Measurements from ENCODE around the gene AKR7A3.

GRCh38 chr1:19257178-19257914 lies 31.2 kb downstream of the AKR7A3 start:
- TF ChIP-seq CTCF (IDR thresholded peaks at IDR 0.05), result no peak
- no peak for TF ChIP-seq ZFX (IDR thresholded peaks at IDR 0.05; ENCODE audit: borderline replicate concordance)

All from 22Rv1 (cell line).